ENCODE data around the gene PDK2.
A peak's percentile ranks its signal among the peaks of the same experiment; 100 is the strongest.

Gene PDK2

DNA sequence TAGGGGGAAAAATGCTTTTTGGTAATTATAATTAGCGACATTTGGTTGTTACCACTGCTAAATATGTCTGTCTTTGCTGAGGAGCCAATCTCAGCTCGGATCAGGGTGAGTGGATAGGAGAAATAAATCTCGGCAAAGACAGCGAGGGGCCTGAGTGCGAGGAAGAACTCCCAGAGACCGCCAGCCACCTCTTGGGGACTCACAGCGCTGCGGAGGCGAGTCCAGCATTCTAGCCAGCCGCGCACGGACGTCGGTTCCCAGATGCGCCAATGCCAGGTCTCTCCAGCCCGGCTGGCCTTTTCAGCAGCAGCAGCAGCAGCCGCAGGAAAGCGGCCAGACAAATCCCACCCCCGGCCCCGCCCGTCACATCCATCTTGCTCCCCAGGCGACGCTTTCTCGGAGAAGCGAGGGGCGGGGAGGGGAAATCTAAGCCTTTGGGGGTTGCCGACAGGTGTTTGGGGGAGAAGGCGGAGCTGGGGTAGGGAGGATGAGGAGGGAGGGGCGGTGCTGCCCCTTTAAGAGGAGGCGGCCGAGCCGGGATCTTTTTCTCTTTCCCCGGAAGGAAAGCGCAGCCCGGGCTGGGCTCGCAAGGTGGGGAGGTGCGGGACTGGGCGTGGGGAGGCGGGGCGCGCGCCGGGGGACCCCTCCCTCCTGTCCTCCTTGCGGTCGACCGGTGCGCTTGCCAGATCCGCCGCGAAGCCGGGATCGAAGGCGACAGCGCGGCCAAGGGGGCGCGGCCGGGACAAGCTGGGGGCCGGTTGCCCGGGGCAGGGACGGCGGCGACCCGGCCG lies 39.5 kb upstream of the PDK2 start, which contains the start of gene ITGA3:
ITGA3 (plus strand) TSS at position 685 of the 791 bp plus-strand sequence. CDS start 330 bp downstream, outside the sequence.
- Histone ChIP-seq H3K9me3 (ENCODE audit: control insufficient read depth, insufficient read depth, low read length) (no peaks in the 10 kb centered on the region), H3K4me1 (ENCODE audit: control insufficient read depth, low read length) (peaks cover 25% of the 10 kb centered on the region), H4K20me1 (ENCODE audit: control insufficient read depth, insufficient read depth, low read depth, low read length) (no peaks in the 10 kb centered on the region), H3F3A (ENCODE audit: control insufficient read depth, insufficient read depth) (no peaks in the 10 kb centered on the region; the same call in 1 of the 2 replicates), H3K36me3 (ENCODE audit: control insufficient read depth, low read length) (no peaks in the 10 kb centered on the region), H3K27me3 (ENCODE audit: control insufficient read depth, low read length) (peaks cover 10% of the 10 kb centered on the region), H3K9me2 (replicated peaks; ENCODE audit: control insufficient read depth, low read length) (no peaks in the 10 kb centered on the region), H3K27ac (ENCODE audit: low read depth, low read length) (peak within 1 kb of the TSS; percentile 19; the same call in 1 of the 2 replicates), H3K4me3 (ENCODE audit: low read length) (peak within 1 kb of the TSS; percentile 89), H3K79me2 (ENCODE audit: control insufficient read depth, low read length) (0 out of 2 replicates have a peak, but pooled peaks cover 4% of the 10 kb centered on the region), H3K4me2 (ENCODE audit: low read length) (peak within 1 kb of the TSS; percentile 71)
- no peak for TF ChIP-seq EZH2phosphoT487 (IDR thresholded peaks at IDR 0.05; ENCODE audit: borderline replicate concordance, low read length)
- TF ChIP-seq, protein P1, sequence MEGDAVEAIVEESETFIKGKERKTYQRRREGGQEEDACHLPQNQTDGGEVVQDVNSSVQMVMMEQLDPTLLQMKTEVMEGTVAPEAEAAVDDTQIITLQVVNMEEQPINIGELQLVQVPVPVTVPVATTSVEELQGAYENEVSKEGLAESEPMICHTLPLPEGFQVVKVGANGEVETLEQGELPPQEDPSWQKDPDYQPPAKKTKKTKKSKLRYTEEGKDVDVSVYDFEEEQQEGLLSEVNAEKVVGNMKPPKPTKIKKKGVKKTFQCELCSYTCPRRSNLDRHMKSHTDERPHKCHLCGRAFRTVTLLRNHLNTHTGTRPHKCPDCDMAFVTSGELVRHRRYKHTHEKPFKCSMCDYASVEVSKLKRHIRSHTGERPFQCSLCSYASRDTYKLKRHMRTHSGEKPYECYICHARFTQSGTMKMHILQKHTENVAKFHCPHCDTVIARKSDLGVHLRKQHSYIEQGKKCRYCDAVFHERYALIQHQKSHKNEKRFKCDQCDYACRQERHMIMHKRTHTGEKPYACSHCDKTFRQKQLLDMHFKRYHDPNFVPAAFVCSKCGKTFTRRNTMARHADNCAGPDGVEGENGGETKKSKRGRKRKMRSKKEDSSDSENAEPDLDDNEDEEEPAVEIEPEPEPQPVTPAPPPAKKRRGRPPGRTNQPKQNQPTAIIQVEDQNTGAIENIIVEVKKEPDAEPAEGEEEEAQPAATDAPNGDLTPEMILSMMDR (IDR thresholded peaks at IDR 0.05; ENCODE audit: low read depth, low read length, poor library complexity, severe bottlenecking), result no peak

DNA sequence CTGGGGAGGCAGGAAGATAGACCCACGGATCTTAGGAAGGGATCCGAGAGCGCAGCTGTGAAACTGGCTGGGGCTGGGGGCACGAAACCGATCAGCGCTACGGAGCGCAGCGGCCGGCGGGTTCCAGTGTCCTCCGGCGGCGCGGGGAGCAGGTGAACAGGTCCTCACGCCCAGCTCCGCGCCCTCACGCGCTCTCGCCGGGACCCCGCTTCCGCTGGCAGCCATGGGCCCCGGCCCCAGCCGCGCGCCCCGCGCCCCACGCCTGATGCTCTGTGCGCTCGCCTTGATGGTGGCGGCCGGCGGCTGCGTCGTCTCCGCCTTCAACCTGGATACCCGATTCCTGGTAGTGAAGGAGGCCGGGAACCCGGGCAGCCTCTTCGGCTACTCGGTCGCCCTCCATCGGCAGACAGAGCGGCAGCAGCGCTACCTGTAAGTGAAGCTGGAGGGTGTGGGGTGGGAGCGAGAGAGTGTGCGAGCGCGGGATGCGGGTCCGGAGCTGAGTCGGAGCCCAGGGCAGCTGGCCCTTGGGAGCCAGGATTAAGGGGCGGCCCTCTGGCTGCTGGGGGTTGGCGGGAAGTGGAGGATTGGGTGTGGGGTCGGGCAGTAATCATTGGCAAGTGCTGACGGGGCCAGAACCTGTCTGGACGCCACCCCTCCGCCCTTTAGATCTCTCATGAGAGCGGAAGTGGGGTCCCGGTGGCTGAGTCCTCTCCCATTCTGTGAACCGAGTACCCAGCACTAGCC lies 38.8 kb upstream of the PDK2 start:
- H3K9me3 ChIP-seq (ENCODE audit: control insufficient read depth, insufficient read depth, low read length), result no peaks in the 10 kb centered on the region
- no peaks in the 10 kb centered on the region for H3K36me3 ChIP-seq (ENCODE audit: control insufficient read depth, low read length)
- TF ChIP-seq EZH2phosphoT487 (IDR thresholded peaks at IDR 0.05; ENCODE audit: borderline replicate concordance, low read length), result no peak
- TF ChIP-seq, protein P1 (IDR thresholded peaks at IDR 0.05; ENCODE audit: low read depth, low read length, poor library complexity, severe bottlenecking), result peak; percentile 67
- H3K27ac ChIP-seq (ENCODE audit: low read depth, low read length), result peak overlapping the region; percentile 19; the same call in 1 of the 2 replicates
- no peaks in the 10 kb centered on the region; the same call in 1 of the 2 replicates for H3F3A ChIP-seq (ENCODE audit: control insufficient read depth, insufficient read depth)
- peak overlapping the region; percentile 89 for H3K4me3 ChIP-seq (ENCODE audit: low read length)
- peaks cover 29% of the 10 kb centered on the region for H3K4me1 ChIP-seq (ENCODE audit: control insufficient read depth, low read length)
- H3K9me2 ChIP-seq (replicated peaks; ENCODE audit: control insufficient read depth, low read length), result no peaks in the 10 kb centered on the region
- no peaks in the 10 kb centered on the region for H4K20me1 ChIP-seq (ENCODE audit: control insufficient read depth, insufficient read depth, low read depth, low read length)
- peak overlapping the region; percentile 71 for H3K4me2 ChIP-seq (ENCODE audit: low read length)
- H3K27me3 ChIP-seq (ENCODE audit: control insufficient read depth, low read length), result peaks cover 10% of the 10 kb centered on the region
- 0 out of 2 replicates have a peak, but pooled peaks cover 4% of the 10 kb centered on the region for H3K79me2 ChIP-seq (ENCODE audit: control insufficient read depth, low read length)

DNA sequence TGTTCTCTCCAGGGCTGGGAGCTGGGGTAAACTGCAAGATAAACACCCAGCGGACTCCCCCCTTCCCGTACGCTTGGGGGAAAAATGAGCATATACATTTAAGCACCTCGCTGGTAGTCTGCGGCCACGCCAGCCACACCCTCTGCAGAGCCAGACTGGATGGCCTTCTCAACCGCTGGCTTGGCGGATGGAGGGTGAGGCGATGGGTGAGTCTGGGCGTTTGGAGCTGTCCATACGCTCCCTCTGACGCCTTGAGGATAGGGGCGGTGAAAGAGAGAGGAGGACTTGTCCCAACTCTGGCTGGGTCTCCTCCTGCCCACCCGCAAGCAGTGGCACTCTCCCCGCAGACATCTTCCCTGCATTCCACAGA lies 38.2 kb upstream of the PDK2 start:
- H3F3A ChIP-seq (ENCODE audit: control insufficient read depth, insufficient read depth), result no peaks in the 10 kb centered on the region; the same call in 1 of the 2 replicates
- H3K36me3 ChIP-seq (ENCODE audit: control insufficient read depth, low read length), result no peaks in the 10 kb centered on the region
- TF ChIP-seq, protein P1 (IDR thresholded peaks at IDR 0.05; ENCODE audit: low read depth, low read length, poor library complexity, severe bottlenecking), result no peak
- TF ChIP-seq EZH2phosphoT487 (IDR thresholded peaks at IDR 0.05; ENCODE audit: borderline replicate concordance, low read length), result no peak
- peak overlapping the region; percentile 89 for H3K4me3 ChIP-seq (ENCODE audit: low read length)
- peaks cover 29% of the 10 kb centered on the region for H3K4me1 ChIP-seq (ENCODE audit: control insufficient read depth, low read length)
- no peaks in the 10 kb centered on the region for H3K9me3 ChIP-seq (ENCODE audit: control insufficient read depth, insufficient read depth, low read length)
- no peaks in the 10 kb centered on the region for H3K9me2 ChIP-seq (replicated peaks; ENCODE audit: control insufficient read depth, low read length)
- 0 out of 2 replicates have a peak, but pooled peaks cover 4% of the 10 kb centered on the region for H3K79me2 ChIP-seq (ENCODE audit: control insufficient read depth, low read length)
- no peaks in the 10 kb centered on the region for H4K20me1 ChIP-seq (ENCODE audit: control insufficient read depth, insufficient read depth, low read depth, low read length)
- H3K4me2 ChIP-seq (ENCODE audit: low read length), result peak overlapping the region; percentile 71
- H3K27ac ChIP-seq (ENCODE audit: low read depth, low read length), result no peak overlapping the region
- peaks cover 10% of the 10 kb centered on the region for H3K27me3 ChIP-seq (ENCODE audit: control insufficient read depth, low read length)
